Thoracic aorta (tissue), 2 donors: ENCODE data around the gene FHIT. TPM values are rescaled to one million over a fixed set of nuclear protein-coding genes. Genes with fewer than 3 reads are reported as not detected.

ENCODE experiments used
- ATAC-seq: fragments of 150-250 bp; one replicate; pipeline ENCODE4 v1.8.0; 2017; ENCODE audit warnings: low read depth; ENCODE audit not compliant: insufficient number of reproducible peaks, low FRiP score
- DNase-seq: peaks from one replicate; pipeline ENCODE4 v3.0.0-alpha.2; 2020; ENCODE audit warnings: low spot score
- H3K27ac ChIP-seq, 2 donors: fragments of 200-600 bp; sonication (generic); 1 replicate in 1 of 2; 2 replicates in 1 of 2; pipeline ENCODE4 v1.5.1; 2016; ENCODE audit warnings: mild to moderate bottlenecking in 2 of 2, moderate library complexity in 2 of 2
- H3K27me3 ChIP-seq: fragments of 200-600 bp; sonication (generic); replicated peaks from 2 replicates; pipeline ENCODE4 v1.6.0; 2016; ENCODE audit warnings: mild to moderate bottlenecking; ENCODE audit not compliant: insufficient read depth
- H3K36me3 ChIP-seq: fragments of 200-600 bp; sonication (generic); one replicate; pipeline ENCODE4 v1.5.1; 2016
- H3K4me1 ChIP-seq, 2 donors: fragments of 200-600 bp; sonication (generic); 1 replicate in 1 of 2; 2 replicates in 1 of 2; pipeline versions ENCODE4 v1.5.1 to v1.6.0; 2016; ENCODE audit warnings: low read depth in 2 of 2, mild to moderate bottlenecking in 1 of 2; ENCODE audit not compliant: control insufficient read depth in 1 of 2
- H3K4me3 ChIP-seq: fragments of 200-600 bp; sonication (generic); 2 replicates; pipeline ENCODE4 v1.5.1; 2016; ENCODE audit warnings: mild to moderate bottlenecking
- H3K9me3 ChIP-seq: fragments of 200-600 bp; sonication (generic); 2 replicates; pipeline ENCODE4 v1.5.1; 2016
- CTCF ChIP-seq: fragments of 200-600 bp; sonication (generic); IDR thresholded peaks from one replicate; pipeline ENCODE4 v1.5.1; 2019; ENCODE audit warnings: antibody characterized with exemption
- total RNA-seq, 2 donors: library from RNA; depleted of rRNA; stranded (reverse); fragments of >200 nt; gene quantifications; one replicate each; pipeline versions ENCODE4 v1.1.0 to v1.2.3, GENCODE V29; 2016

FHIT gene
- total RNA-seq, 2 donors from 2014 or later, result 2.0 to 2.3 TPM

GRCh38 chr3:59832241-59832640 is 1419.0 kb downstream of the FHIT start:
- ATAC-seq (no peak), DNase-seq (no peak)
- no peaks in the 10 kb centered on the region for H3K36me3 ChIP-seq
- H3K27ac ChIP-seq, result no peak overlapping the region
- no peaks in the 10 kb centered on the region for H3K9me3 ChIP-seq
- H3K4me3 ChIP-seq, result no peak overlapping the region
- no peaks in the 10 kb centered on the region for H3K27me3 ChIP-seq
- TF ChIP-seq CTCF, result no peak
- H3K4me1 ChIP-seq, result no peaks in the 10 kb centered on the region

GRCh38 chr3:59831394-59831793 is 1419.9 kb downstream of the FHIT start:
- no peaks in the 10 kb centered on the region for H3K36me3 ChIP-seq
- H3K9me3 ChIP-seq, result no peaks in the 10 kb centered on the region
- no peak overlapping the region for H3K27ac ChIP-seq
- no peak overlapping the region for H3K4me3 ChIP-seq
- H3K4me1 ChIP-seq, result no peaks in the 10 kb centered on the region
- H3K27me3 ChIP-seq, result no peaks in the 10 kb centered on the region
- ATAC-seq (no peak), DNase-seq (no peak)
- TF ChIP-seq CTCF, result no peak

GRCh38 chr3:59829527-59829926 is 1421.7 kb downstream of the FHIT start:
- Histone ChIP-seq H3K4me1 (no peaks in the 10 kb centered on the region), H3K9me3 (no peaks in the 10 kb centered on the region), H3K27ac (no peak overlapping the region), H3K27me3 (no peaks in the 10 kb centered on the region), H3K36me3 (no peaks in the 10 kb centered on the region), H3K4me3 (no peak overlapping the region)
- no peak for DNase-seq
- ATAC-seq, result no peak
- no peak for TF ChIP-seq CTCF

- DNase-seq, result no peak
- ATAC-seq, result no peak
- TF ChIP-seq CTCF, result no peak
- Histone ChIP-seq H3K4me1 (no peaks in the 10 kb centered on the region), H3K36me3 (no peaks in the 10 kb centered on the region), H3K9me3 (no peaks in the 10 kb centered on the region), H3K4me3 (no peak overlapping the region), H3K27ac (no peak overlapping the region), H3K27me3 (no peaks in the 10 kb centered on the region)
Observed at GRCh38 chr3:59824876-59825275, 1426.4 kb downstream of the FHIT start.

GRCh38 chr3:59821274-59821673 is 1430.0 kb downstream of the FHIT start:
- no peak for ATAC-seq
- no peaks in the 10 kb centered on the region for H3K36me3 ChIP-seq
- H3K27ac ChIP-seq, result no peak overlapping the region
- no peak for TF ChIP-seq CTCF
- H3K4me3 ChIP-seq, result no peak overlapping the region
- H3K9me3 ChIP-seq, result no peaks in the 10 kb centered on the region
- peaks cover 8 to 18% of the 10 kb centered on the region in 2 donors for H3K4me1 ChIP-seq
- no peak for DNase-seq
- H3K27me3 ChIP-seq, result no peaks in the 10 kb centered on the region
